Fibroblast of lung (primary cell): ENCODE measurements around the gene POLR1G.

ENCODE experiments used
- CTCF ChIP-seq, 2 donors: IDR thresholded peaks in 1 of 2; conservative IDR thresholded peaks in 1 of 2; 1 replicate in 1 of 2; 2 replicates in 1 of 2; pipeline ENCODE4 v1.5.1; 2011 to 2012; ENCODE audit warnings: low read length in 2 of 2, control low read depth in 1 of 2, inconsistent platforms in 1 of 2, low read depth in 1 of 2, mild to moderate bottlenecking in 1 of 2
- EZH2 ChIP-seq: IDR thresholded peaks from 2 replicates; pipeline ENCODE4 v1.5.1; 2012; ENCODE audit warnings: low read length, control low read depth, mild to moderate bottlenecking; ENCODE audit errors: missing control alignments

GRCh38 chr19:45400192-45400591 is 6.3 kb upstream of the POLR1G start:
- TF ChIP-seq CTCF (conservative IDR thresholded peaks at IDR 0.05 in 1 of 2, IDR thresholded peaks at IDR 0.05 in 1 of 2; ENCODE audit: low read depth in 1 of 2, low read length in 2 of 2) (no peak), EZH2 (no peak)
